Neural cell (in vitro differentiated cells): ENCODE results near the gene SLC13A1. TPM values are rescaled to one million over a fixed set of nuclear protein-coding genes. Genes with fewer than 3 reads are reported as not detected.

Experiments
- H2AFZ ChIP-seq: fragments of 200-600, 300-800 bp; sonication (generic), shearing (Covaris generic); 2 replicates; pipeline ENCODE4 v1.6.0; 2014; ENCODE audit warnings: low read depth, mild to moderate bottlenecking, antibody characterized with exemption, low read length, moderate library complexity
- H3F3A ChIP-seq: fragments of 200-600 bp; shearing (Covaris generic); 2 replicates; pipeline ENCODE4 v1.6.1; 2016; ENCODE audit warnings: mild to moderate bottlenecking, moderate library complexity, mixed read lengths, antibody characterized with exemption, low read length; ENCODE audit not compliant: insufficient read depth, poor library complexity, severe bottlenecking
- H3K27ac ChIP-seq: fragments of 200-600, 300-800 bp; sonication (generic), shearing (Covaris generic); 2 replicates; pipeline ENCODE4 v1.5.1; 2014; ENCODE audit warnings: mild to moderate bottlenecking, low read length, moderate library complexity
- H3K27me3 ChIP-seq: fragments of 300-800, 200-600 bp; sonication (generic), shearing (Covaris generic); 2 replicates; pipeline ENCODE4 v1.6.0; 2014; ENCODE audit warnings: mild to moderate bottlenecking, low read depth, low read length, moderate library complexity; ENCODE audit not compliant: insufficient read depth
- H3K36me3 ChIP-seq: fragments of 300-800, 200-600 bp; sonication (generic), shearing (Covaris generic); 2 replicates; pipeline ENCODE4 v1.5.1; 2014; ENCODE audit warnings: mild to moderate bottlenecking, antibody characterized with exemption, low read length, moderate library complexity; ENCODE audit not compliant: insufficient read depth
- H3K4me2 ChIP-seq: fragments of 300-800, 200-600 bp; sonication (generic), shearing (Covaris generic); 2 replicates; pipeline ENCODE4 v1.6.0; 2014; ENCODE audit warnings: mild to moderate bottlenecking, low read length
- H3K4me3 ChIP-seq: fragments of 300-800, 200-600 bp; sonication (generic), shearing (Covaris generic); 2 replicates; pipeline ENCODE4 v1.5.1; 2014; ENCODE audit warnings: mild to moderate bottlenecking, low read length, moderate library complexity
- H3K79me2 ChIP-seq: fragments of 200-600 bp; shearing (Covaris generic); replicated peaks from 2 replicates; pipeline ENCODE4 v1.6.0; 2014; ENCODE audit warnings: mild to moderate bottlenecking, low read length, moderate library complexity; ENCODE audit not compliant: insufficient read depth
- H3K9ac ChIP-seq: fragments of 300-800, 200-600 bp; sonication (generic), shearing (Covaris generic); 2 replicates; pipeline ENCODE4 v1.6.1; 2016; ENCODE audit warnings: mild to moderate bottlenecking, low read length, mixed read lengths
- H3K9me2 ChIP-seq: fragments of 200-600 bp; shearing (Covaris generic); 2 replicates; pipeline ENCODE4 v1.6.1; 2016; ENCODE audit warnings: mild to moderate bottlenecking, low read length, mixed read lengths; ENCODE audit not compliant: insufficient read depth
- H3K9me3 ChIP-seq: fragments of 200-600, 300-800 bp; sonication (generic), shearing (Covaris generic); 2 replicates; pipeline ENCODE4 v1.6.1; 2016; ENCODE audit warnings: mild to moderate bottlenecking, mixed run types, low read length, moderate library complexity, mixed read lengths
- H4K20me1 ChIP-seq: fragments of 200-600 bp; shearing (Covaris generic); 2 replicates; pipeline ENCODE4 v1.6.1; 2016; ENCODE audit warnings: mild to moderate bottlenecking, mixed run types; ENCODE audit not compliant: insufficient read depth
- EP300 ChIP-seq: fragments of 450-650 bp; conservative IDR thresholded peaks from 2 replicates; pipeline ENCODE4 v1.6.1; 2014; ENCODE audit warnings: antibody characterized with exemption, mild to moderate bottlenecking, moderate library complexity; ENCODE audit not compliant: poor library complexity, severe bottlenecking
- EZH2 ChIP-seq: fragments of 200-600, 300-800 bp; shearing (Covaris generic), sonication (generic); IDR thresholded peaks from 2 replicates; pipeline ENCODE4 v1.6.1; 2014; ENCODE audit warnings: antibody characterized with exemption, low read length, borderline replicate concordance, mild to moderate bottlenecking; ENCODE audit not compliant: insufficient read depth, poor library complexity, severe bottlenecking
- MXI1 ChIP-seq: fragments of 450-650 bp; conservative IDR thresholded peaks from 2 replicates; pipeline ENCODE4 v1.6.1; 2014; ENCODE audit warnings: antibody characterized with exemption, mild to moderate bottlenecking; ENCODE audit not compliant: poor library complexity, severe bottlenecking
- POLR2AphosphoS5 ChIP-seq: IDR thresholded peaks from 2 replicates; pipeline ENCODE4 v1.6.1; 2012
- RAD21 ChIP-seq: fragments of 450-650 bp; conservative IDR thresholded peaks from 2 replicates; pipeline ENCODE4 v1.6.1; 2014; ENCODE audit warnings: antibody characterized with exemption, mild to moderate bottlenecking, moderate library complexity
- SMC3 ChIP-seq: fragments of 450-650 bp; conservative IDR thresholded peaks from 2 replicates; pipeline ENCODE4 v1.6.1; 2014; ENCODE audit warnings: antibody characterized with exemption, mild to moderate bottlenecking, moderate library complexity; ENCODE audit not compliant: poor library complexity
- TAF1 ChIP-seq: IDR thresholded peaks from 2 replicates; pipeline ENCODE4 v1.6.1; 2012; ENCODE audit warnings: low read depth
- polyA plus RNA-seq: library from polyadenylated mRNA; depleted of rRNA; stranded (reverse); fragments of >200 nt; gene quantifications from 2 replicates; pipeline ENCODE4 v1.2.3, GENCODE V29; 2014
- TF ChIP-seq, protein P1 (sequence below): IDR thresholded peaks from 2 replicates; pipeline ENCODE4 v1.6.1; 2012; ENCODE audit warnings: borderline replicate concordance
- TF ChIP-seq, protein P2 (sequence below): fragments of 450-650 bp; IDR thresholded peaks from 2 replicates; pipeline ENCODE4 v1.5.1; 2014; ENCODE audit warnings: antibody characterized with exemption, mild to moderate bottlenecking, moderate library complexity; ENCODE audit not compliant: poor library complexity, severe bottlenecking

The SLC13A1 gene
- polyA plus RNA-seq, 1 donor from 2014 or later = not detected

DNA sequence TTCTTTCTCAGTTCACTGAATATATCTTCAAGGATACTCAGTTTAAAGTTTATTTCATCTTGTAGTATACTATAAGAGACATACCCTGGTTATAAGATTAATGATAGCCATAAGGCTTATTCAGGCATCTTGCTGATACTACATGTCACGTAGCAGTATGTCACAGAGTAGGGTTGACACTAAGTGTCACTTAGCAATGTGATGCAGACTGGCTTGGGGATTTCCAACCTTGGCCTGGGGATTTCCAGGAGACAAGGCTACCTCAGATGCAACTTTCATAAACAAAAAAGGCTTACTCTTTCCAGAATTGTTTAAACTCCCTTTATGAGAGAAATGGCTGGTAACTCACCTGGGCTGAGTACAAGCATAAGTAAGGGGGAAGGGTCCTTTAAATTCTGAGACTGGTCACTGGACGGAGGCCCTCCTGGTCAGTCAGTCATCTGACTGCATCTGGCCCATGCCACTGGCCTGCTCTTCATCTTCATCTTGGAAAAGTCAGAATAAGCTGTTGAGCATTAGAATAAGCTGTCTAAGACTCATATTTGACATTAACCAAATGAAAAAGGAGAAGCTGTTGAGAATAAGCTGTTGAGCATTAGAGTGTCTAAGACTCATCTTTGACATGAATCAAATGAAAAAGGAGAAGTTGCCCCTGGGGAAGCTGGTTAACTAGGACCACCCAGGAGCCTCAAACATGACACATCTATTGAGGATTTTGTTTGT, 9.5 kb downstream of the SLC13A1 start:
- Histone ChIP-seq H4K20me1 (no peaks in the 10 kb centered on the region), H3K9me2 (no peaks in the 10 kb centered on the region), H3F3A (no peaks in the 10 kb centered on the region), H3K9ac (no peak overlapping the region), H3K4me2 (no peak overlapping the region), H3K27me3 (no peaks in the 10 kb centered on the region), H3K27ac (no peak overlapping the region), H3K79me2 (no peaks in the 10 kb centered on the region), H3K4me3 (no peak overlapping the region), H3K36me3 (no peaks in the 10 kb centered on the region), H3K9me3 (no peaks in the 10 kb centered on the region), H2AFZ (no peak overlapping the region)
- TF ChIP-seq RAD21 (no peak), EZH2 (no peak), MXI1 (no peak), EP300 (no peak), POLR2AphosphoS5 (no peak), TAF1 (no peak), SMC3 (no peak)
- TF ChIP-seq, protein P1, sequence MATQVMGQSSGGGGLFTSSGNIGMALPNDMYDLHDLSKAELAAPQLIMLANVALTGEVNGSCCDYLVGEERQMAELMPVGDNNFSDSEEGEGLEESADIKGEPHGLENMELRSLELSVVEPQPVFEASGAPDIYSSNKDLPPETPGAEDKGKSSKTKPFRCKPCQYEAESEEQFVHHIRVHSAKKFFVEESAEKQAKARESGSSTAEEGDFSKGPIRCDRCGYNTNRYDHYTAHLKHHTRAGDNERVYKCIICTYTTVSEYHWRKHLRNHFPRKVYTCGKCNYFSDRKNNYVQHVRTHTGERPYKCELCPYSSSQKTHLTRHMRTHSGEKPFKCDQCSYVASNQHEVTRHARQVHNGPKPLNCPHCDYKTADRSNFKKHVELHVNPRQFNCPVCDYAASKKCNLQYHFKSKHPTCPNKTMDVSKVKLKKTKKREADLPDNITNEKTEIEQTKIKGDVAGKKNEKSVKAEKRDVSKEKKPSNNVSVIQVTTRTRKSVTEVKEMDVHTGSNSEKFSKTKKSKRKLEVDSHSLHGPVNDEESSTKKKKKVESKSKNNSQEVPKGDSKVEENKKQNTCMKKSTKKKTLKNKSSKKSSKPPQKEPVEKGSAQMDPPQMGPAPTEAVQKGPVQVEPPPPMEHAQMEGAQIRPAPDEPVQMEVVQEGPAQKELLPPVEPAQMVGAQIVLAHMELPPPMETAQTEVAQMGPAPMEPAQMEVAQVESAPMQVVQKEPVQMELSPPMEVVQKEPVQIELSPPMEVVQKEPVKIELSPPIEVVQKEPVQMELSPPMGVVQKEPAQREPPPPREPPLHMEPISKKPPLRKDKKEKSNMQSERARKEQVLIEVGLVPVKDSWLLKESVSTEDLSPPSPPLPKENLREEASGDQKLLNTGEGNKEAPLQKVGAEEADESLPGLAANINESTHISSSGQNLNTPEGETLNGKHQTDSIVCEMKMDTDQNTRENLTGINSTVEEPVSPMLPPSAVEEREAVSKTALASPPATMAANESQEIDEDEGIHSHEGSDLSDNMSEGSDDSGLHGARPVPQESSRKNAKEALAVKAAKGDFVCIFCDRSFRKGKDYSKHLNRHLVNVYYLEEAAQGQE = no peak
- TF ChIP-seq, protein P2, sequence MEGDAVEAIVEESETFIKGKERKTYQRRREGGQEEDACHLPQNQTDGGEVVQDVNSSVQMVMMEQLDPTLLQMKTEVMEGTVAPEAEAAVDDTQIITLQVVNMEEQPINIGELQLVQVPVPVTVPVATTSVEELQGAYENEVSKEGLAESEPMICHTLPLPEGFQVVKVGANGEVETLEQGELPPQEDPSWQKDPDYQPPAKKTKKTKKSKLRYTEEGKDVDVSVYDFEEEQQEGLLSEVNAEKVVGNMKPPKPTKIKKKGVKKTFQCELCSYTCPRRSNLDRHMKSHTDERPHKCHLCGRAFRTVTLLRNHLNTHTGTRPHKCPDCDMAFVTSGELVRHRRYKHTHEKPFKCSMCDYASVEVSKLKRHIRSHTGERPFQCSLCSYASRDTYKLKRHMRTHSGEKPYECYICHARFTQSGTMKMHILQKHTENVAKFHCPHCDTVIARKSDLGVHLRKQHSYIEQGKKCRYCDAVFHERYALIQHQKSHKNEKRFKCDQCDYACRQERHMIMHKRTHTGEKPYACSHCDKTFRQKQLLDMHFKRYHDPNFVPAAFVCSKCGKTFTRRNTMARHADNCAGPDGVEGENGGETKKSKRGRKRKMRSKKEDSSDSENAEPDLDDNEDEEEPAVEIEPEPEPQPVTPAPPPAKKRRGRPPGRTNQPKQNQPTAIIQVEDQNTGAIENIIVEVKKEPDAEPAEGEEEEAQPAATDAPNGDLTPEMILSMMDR = no peak

DNA sequence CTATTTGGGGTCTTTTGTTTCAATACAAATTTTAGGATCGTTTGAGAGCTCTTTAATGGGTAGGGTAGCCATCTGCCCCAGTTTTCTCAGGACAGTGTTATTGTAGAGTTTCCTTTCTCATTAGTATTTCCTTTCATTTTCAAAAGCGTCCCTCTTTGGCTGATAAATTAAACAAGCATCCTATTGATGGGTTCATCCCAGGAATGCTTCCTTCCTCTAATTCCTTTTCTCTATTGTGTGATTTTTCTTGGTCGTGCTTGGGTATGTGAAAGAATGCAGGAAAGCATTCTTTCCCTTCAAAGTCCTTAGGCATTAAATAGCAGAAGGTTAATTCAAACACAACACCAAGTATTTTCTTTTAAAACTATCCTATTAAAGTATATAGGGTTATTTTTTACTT, 14.0 kb downstream of the SLC13A1 start:
- no peaks in the 10 kb centered on the region for H3K36me3 ChIP-seq
- H3K79me2 ChIP-seq = no peaks in the 10 kb centered on the region
- no peak for TF ChIP-seq SMC3
- TF ChIP-seq, protein P2 = no peak
- TF ChIP-seq TAF1 = no peak
- TF ChIP-seq, protein P1 = no peak
- no peak for TF ChIP-seq EP300
- no peak for TF ChIP-seq MXI1
- TF ChIP-seq POLR2AphosphoS5 = no peak
- no peak for TF ChIP-seq EZH2
- no peak for TF ChIP-seq RAD21
- no peak overlapping the region for H3K9ac ChIP-seq
- no peak overlapping the region for H3K27ac ChIP-seq
- no peaks in the 10 kb centered on the region for H3K9me3 ChIP-seq
- H3F3A ChIP-seq = no peaks in the 10 kb centered on the region
- no peak overlapping the region for H2AFZ ChIP-seq
- H4K20me1 ChIP-seq = no peaks in the 10 kb centered on the region
- H3K9me2 ChIP-seq = no peaks in the 10 kb centered on the region
- no peak overlapping the region for H3K4me3 ChIP-seq
- H3K27me3 ChIP-seq = no peaks in the 10 kb centered on the region
- no peak overlapping the region for H3K4me2 ChIP-seq
